Measurements from ENCODE around the gene ADNP.

ADNP gene

DNA sequence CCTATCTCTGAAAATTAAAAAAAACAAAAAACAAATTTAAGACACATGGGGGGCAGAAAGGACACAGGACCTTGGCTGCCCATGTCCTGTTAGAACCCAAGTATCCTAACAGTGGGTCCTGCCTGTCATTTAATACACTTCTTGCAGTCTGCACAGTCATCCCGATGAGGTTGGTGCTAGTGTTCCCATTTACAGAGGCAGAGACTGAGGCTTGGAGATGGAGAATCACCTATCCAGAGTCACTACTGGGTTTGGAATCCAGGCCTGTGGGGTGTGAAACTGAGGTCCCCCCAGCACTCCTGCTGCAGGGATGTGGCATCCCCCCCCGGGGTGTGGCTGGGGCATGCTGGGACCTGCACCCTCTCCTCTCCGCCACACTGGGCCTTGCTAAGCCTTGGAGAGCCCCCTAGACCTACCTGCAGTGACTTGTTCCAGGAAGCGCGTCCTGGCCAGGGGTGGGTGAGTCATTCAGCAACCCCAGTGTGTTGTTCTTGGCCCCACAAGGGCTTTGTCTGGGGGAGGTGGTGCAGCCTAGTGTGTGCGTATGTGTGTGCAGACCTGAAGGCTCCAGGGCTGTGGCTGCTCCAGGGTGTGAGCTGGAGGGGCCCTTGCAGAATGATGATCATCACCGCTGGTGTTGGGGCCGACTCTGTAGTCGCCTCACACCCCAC lies 86.7 kb downstream of the ADNP start:
- DNase-seq = no peak

DNA sequence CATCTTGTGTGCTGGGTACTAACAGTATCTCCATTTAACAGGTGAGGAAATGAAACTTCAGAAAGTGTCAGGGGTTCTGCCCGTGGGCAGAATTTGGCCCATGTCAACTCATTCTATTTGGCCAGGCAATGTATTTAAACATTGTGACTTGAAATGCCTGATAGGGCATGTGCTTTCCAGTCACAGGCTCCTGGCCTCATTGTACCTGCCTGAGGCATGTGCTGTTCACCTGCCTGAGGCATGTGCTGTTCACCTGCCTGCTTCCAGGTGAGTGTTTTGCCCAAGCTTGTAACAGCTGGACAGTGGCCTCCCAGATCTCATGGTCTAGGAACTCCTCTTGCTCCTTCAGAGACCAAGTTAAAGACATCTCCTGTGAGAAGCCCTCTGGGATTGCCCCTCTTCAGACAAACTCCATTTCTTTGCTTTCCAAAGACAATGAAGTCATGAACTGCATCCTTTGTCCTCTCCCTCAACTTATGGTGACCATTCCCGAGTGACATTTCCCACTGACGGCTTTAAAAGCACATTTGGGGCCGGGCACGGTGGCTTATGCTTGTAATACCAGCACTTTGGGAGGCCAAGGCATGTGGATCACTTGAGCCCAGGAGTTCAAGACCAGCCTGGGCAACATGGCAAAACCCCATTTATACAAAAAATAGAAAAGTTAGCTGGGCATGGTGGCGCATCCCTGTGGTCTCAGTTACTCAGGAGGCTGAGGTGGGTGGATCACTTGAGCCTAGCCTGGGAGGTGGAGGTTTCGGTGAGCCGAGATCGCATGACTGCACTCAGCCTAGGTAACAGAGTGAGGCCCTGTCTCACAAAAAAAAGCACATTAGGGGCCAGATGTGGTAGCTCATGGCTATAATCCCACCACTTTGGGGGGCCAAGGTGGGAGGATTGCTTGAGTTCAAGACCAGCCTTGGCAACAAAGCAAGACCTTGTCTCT lies 87.6 kb downstream of the ADNP start:
- no peak for DNase-seq

DNA sequence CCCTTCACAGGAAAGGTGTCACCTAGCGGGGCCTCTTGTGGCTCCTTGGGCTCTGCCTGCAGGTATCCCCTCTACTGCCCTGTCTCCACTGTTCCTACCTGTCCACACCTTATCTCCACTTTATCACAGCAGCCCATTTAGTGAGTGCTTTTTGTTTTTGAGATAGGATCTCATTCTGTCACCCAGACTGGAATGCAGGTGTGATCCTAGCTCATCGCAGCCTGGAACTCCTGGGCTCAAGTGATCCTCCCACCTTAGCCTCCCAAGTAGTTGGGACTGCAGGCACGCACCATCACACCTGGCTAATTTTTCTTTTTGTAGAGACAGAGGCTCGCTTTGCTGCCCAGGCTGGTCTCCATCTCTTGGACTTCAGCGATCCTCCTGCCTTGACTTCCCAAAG lies 88.4 kb downstream of the ADNP start:
- no peak for DNase-seq

All from NCI-H69 (cell line).